Ovary (tissue), 10 donors: ENCODE data around the gene UBL5. TPM values are rescaled to one million over a fixed set of nuclear protein-coding genes. Genes with fewer than 3 reads are reported as not detected.
"Not testable (repeated sequence)": the region's sequence is repeated elsewhere in the genome, so short reads cannot be mapped to it uniquely, and the experiment has no call there.

Experiments used
- DNase-seq, 5 donors: peaks; one replicate each; pipeline ENCODE4 v3.0.0-alpha.2; 2019 to 2020
- H3K27ac ChIP-seq, 2 donors: fragments of 200-600 bp; one replicate each; pipeline versions ENCODE4 v1.5.1 to v1.8.0; 2019 to 2022
- H3K27me3 ChIP-seq: fragments of 200-600 bp; one replicate; pipeline ENCODE4 v1.8.0; 2022
- H3K36me3 ChIP-seq: fragments of 200-600 bp; sonication (generic); one replicate; pipeline ENCODE4 v1.5.1; 2019
- H3K4me1 ChIP-seq: one replicate; pipeline ENCODE4 v1.8.1; 2013; ENCODE audit warnings: mild to moderate bottlenecking, moderate library complexity; ENCODE audit not compliant: insufficient read depth
- H3K4me3 ChIP-seq: fragments of 200-600 bp; sonication (generic); one replicate; pipeline ENCODE4 v1.5.1; 2017
- H3K9me3 ChIP-seq, 2 donors: fragments of 200-600 bp in 1 of 2; sonication (generic) in 1 of 2; one replicate each; pipeline versions ENCODE4 v1.5.1 to v1.8.1; 2013 to 2019; ENCODE audit warnings: mild to moderate bottlenecking in 1 of 2, moderate library complexity in 1 of 2
- EP300 ChIP-seq: sonication (generic); formaldehyde crosslinking; IDR thresholded peaks from one replicate; pipeline ENCODE4 v1.6.1; 2017; ENCODE audit warnings: antibody characterized with exemption
- POLR2A ChIP-seq: fragments of 450-650 bp; IDR thresholded peaks from one replicate; pipeline ENCODE4 v1.6.1; 2017; ENCODE audit warnings: antibody characterized with exemption, mild to moderate bottlenecking, moderate library complexity
- WGBS, 3 donors: extraction: QIAGEN DNeasy Blood & Tissue Kit in 1 of 3; methylation state at CpG; one replicate each; pipeline versions ENCODE4 v1.1.5 to v1.1.7; 2013 to 2017; 5-methylcytosine and 5-hydroxymethylcytosine counted together
- intact Hi-C, 4 donors: fragments of 100-400 bp; cut with DNase I; formaldehyde crosslinking; loops; one replicate each; pipeline versions ENCODE4 v1.11.0 to v1.15.1; 2022 to 2023
- long read RNA-seq, 3 donors: library from polyadenylated mRNA in 2 of 3; unstranded in 2 of 3; transcript quantifications; one replicate each; pipeline ENCODE4 v2.0.0 and lab custom pipeline, GENCODE V29; 2021 to 2026
- polyA plus RNA-seq, 2 donors: library from polyadenylated mRNA; stranded (reverse); fragments of 200-250 nt in 1 of 2; fragments of 350-450 nt in 1 of 2; fragmentation: Illumina TruSeq in 1 of 2; extraction: RNeasy Lipid Tissue Mini Kit (QIAGEN cat#74804) in 1 of 2; gene quantifications; one replicate each; pipeline ENCODE4 v1.2.3, GENCODE V29; 2013 to 2014
- total RNA-seq, 7 donors: library from RNA; depleted of rRNA in 2 of 7; stranded (reverse); fragments of >200 nt in 2 of 7; fragmentation: NEBNext Ultra II Directional in 3 of 7; extraction: Animal tissue kit (Norgen Biotek cat#: 25700) in 3 of 7; gene quantifications; one replicate each; pipeline versions ENCODE4 v1.1.0 to v1.2.4, GENCODE V29; 2016 to 2023
- TF ChIP-seq, protein P1 (sequence below), 3 donors: fragments of 450-650 bp in 2 of 3; fragments of 200-600 bp in 1 of 3; IDR thresholded peaks; one replicate each; pipeline versions ENCODE4 v1.5.1 to v1.8.0; 2016 to 2022; ENCODE audit warnings: antibody characterized with exemption in 3 of 3, mild to moderate bottlenecking in 1 of 3
- donor health status: DM: no; HTN: no; CAD: no; lungs with moderate emphysema.
- donor health status: DM: no; HTN: no; CAD: no.
- donor health status: Bipolar disorder and iron deficiency.
- donor health status: DM: yes; HTN: yes; CAD: no.
- donor health status: DM: no; HTN: no; CAD: no.
- donor health status: DM: yes; HTN: yes; CAD: no.

UBL5 gene
- 100 to 1,000 TPM; 217 to 412 (median 255) TPM for total RNA-seq
- polyA plus RNA-seq = 100 to 1,000 TPM; 315 to 492 TPM
- long read RNA-seq, donor 1, transcript UBL5-202 (5 exons, 432 nt) = major isoform, 7 of 32 reads
- long read RNA-seq, donor 1, partial matches to known transcripts = 12 of 32 reads
- long read RNA-seq, donor 1, other reads (novel, unspliced or antisense) = 2 of 32 reads
- long read RNA-seq, donor 2, transcript UBL5-201 (5 exons, 513 nt) = minor isoform, 24 of 304 reads
- long read RNA-seq, donor 2, transcript UBL5-202 (5 exons, 432 nt) = major isoform, 220 of 304 reads
- long read RNA-seq, donor 2, partial matches to known transcripts = 32 of 304 reads
- long read RNA-seq, donor 2, other reads (novel, unspliced or antisense) = 28 of 304 reads
- long read RNA-seq, donor 3, transcript UBL5-201 (5 exons, 513 nt) = minor isoform, 16 of 139 reads
- long read RNA-seq, donor 3, transcript UBL5-202 (5 exons, 432 nt) = major isoform, 96 of 139 reads
- long read RNA-seq, donor 3, partial matches to known transcripts = 18 of 139 reads
- long read RNA-seq, donor 3, other reads (novel, unspliced or antisense) = 6 of 139 reads

DNA sequence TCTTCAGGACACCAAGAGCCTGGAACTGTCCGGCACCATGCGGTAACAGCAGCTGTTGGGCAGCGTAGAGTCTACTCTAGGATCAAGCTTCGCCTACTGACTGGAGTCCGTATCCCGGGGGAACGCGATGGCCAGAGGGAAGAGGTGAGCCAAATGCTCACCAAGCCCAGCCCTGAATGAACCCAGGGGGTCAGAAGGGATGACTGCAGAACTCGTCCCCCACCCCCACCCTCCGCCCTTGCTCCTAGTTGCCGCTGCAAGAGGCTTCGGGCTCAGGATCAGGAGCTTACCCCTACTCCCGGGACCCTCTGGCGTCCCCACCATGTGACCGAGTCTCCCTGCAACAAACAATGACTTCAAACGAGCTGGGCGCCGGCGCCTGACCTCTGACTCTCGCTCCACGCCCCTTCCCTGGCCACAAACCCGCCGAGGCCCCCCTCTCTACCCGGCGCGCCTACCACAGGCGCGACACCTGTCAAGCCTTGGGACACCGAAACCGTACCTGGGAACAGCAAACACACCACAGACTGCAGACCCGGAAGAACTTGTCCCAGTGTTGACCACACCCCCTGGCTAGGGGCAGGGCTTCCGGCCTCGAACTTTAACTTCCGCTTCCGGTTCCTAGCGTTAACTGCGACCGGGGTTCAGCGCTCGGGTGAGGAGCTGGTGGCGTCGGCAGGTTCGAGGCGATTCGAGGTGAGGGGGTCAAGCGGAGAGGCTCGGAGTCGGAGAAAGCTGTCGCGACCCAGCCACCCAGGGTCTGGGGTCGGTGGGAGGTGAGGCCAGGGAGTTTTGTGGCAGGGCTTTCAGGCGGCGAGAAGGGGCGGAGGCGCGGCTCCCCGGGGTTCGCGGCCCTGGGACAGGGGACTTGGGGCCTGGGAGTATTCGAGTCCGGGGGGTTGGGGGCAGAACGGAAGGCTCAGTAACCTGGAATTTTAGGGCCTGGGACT lies at the start of gene UBL5:
Gene UBL5 (plus strand): TSS at position 630 of the 950 bp plus-strand sequence. CDS start 420 bp downstream, outside the sequence.
- no peaks in the 10 kb centered on the region for H3K27me3 ChIP-seq
- H3K9me3 ChIP-seq = no peaks in the 10 kb centered on the region
- no peaks in the 10 kb centered on the region for H3K36me3 ChIP-seq
- peak within 1 kb of the TSS; percentile 98 for H3K4me3 ChIP-seq
- WGBS, 3 donors = 0 to 1% (median 0%) methylated on average over 58 to 62 of the region's 62 CpGs
- peaks cover 11% of the 10 kb centered on the region for H3K4me1 ChIP-seq
- H3K27ac ChIP-seq = peak within 1 kb of the TSS; percentile 46
- intact Hi-C loops = no loop called here
- TF ChIP-seq EP300 (no peak), POLR2A (peak; percentile 89)
- TF ChIP-seq, protein P1, sequence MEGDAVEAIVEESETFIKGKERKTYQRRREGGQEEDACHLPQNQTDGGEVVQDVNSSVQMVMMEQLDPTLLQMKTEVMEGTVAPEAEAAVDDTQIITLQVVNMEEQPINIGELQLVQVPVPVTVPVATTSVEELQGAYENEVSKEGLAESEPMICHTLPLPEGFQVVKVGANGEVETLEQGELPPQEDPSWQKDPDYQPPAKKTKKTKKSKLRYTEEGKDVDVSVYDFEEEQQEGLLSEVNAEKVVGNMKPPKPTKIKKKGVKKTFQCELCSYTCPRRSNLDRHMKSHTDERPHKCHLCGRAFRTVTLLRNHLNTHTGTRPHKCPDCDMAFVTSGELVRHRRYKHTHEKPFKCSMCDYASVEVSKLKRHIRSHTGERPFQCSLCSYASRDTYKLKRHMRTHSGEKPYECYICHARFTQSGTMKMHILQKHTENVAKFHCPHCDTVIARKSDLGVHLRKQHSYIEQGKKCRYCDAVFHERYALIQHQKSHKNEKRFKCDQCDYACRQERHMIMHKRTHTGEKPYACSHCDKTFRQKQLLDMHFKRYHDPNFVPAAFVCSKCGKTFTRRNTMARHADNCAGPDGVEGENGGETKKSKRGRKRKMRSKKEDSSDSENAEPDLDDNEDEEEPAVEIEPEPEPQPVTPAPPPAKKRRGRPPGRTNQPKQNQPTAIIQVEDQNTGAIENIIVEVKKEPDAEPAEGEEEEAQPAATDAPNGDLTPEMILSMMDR (IDR thresholded peaks at IDR 0.05) = no peak
- DNase-seq = peak; percentile 83 to 88 (median 86)

DNA sequence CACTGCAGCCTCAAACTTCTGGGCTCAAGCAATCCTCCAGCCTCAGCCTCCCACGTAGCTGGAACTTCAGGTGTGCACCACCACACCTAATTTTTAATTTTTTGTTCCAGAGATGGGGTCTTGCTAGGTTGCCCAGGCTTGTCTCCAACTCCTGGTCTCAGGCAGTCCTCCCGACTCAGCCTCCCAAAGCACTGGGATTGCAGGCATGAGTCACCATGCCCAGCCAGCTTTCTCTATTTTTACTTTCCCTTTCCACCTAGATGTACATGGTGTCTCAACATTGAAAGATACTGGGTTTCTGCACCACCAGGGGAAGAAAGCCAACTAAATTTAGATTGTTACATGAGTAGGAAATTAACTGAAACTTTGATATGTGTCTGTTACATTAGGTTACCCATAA lies 45.4 kb upstream of the UBL5 start:
- DNase-seq = no peak
- H3K9me3 ChIP-seq = no peaks in the 10 kb centered on the region
- intact Hi-C loops = loop anchor here in 1 of 4 donors (10.0 kb wide), 1 partner anchor 158 kb away; the partner anchor contains the start of gene ZNF561
- 97% methylated on average over 2 of the region's 2 CpGs for WGBS, 3 donors
- peaks cover 7% of the 10 kb centered on the region for H3K4me1 ChIP-seq
- no peak overlapping the region for H3K27ac ChIP-seq
- H3K36me3 ChIP-seq = no peaks in the 10 kb centered on the region
- no peak for TF ChIP-seq POLR2A
- TF ChIP-seq, protein P1 (IDR thresholded peaks at IDR 0.05) = no peak
- TF ChIP-seq EP300 = no peak
- no peaks in the 10 kb centered on the region for H3K27me3 ChIP-seq
- no peak overlapping the region for H3K4me3 ChIP-seq

DNA sequence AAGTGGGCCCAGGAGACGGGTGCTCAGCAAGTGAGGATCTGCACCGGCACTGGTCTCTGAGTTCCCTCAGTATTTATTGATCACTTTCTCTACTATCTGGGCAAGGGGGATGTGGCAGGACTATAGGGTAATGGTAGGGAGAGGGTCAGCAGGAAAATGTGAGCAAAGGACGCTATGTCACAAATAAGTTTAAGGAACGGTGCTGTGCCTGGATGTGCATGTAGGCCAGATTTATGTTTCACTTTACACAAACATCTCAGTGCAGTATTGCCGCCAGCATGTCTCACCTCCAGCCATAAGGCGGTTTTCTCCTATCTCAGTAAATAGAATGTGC lies 43.6 kb upstream of the UBL5 start:
- not testable (repeated sequence) for DNase-seq, H3K27me3 ChIP-seq, H3K9me3 ChIP-seq, H3K4me1 ChIP-seq, H3K27ac ChIP-seq, H3K4me3 ChIP-seq, H3K36me3 ChIP-seq
- 62 to 76% (median 67%) methylated on average over 6 of the region's 6 CpGs for WGBS, 3 donors
- intact Hi-C loops = loop anchor here in 1 of 4 donors (10.0 kb wide), 1 partner anchor 159 kb away; the partner anchor contains the start of gene ZNF561

DNA sequence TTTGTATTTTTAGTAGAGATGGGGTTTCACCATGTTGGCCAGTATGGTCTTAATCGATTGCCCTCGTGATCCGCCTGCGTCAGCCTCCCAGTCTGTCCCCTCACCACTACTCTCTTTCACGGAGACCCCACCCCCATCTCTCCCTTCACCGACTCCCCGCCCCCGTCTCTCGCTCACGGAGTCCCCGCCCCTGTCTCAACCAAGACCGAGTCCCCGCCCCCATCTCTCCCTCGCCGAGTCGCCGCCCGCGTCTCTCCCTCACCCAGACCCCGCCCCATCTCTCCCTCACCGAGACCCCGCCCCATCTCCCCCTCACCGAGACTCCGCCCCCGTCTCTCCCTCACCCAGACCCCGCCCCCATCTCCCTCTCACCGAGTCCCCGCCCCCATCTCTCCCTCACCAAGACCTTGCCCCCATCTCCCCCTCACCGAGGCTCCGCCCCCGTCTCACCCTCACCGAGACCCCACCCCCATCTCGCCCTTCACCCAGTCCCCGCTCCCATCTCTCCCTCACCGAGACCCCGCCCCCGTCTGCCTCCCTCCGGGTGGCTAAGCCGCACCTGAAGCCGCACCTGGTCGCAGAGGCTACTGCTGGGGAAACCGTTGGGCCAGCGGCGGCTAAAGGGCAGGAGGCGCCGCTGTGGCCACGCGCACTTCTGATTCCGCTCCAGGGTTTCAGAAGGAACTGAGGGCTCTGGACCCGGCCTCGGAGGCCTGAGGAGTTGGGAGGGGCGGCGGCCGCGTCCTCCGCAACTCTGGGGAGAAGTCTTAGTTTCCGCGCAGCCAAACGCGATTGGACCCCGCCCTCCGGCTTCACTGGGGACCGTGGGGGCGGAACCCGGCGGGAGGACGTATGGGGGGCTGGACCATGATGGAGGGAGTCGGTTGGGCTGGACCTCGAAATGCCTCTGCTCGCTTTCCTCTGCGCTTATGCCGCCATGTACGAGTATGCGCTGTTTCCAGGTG lies 42.1 kb upstream of the UBL5 start:
- H3K9me3 ChIP-seq = no peaks in the 10 kb centered on the region
- H3K27ac ChIP-seq = peak overlapping the region; percentile 77 to 98
- peak overlapping the region; percentile 81 for H3K4me3 ChIP-seq
- H3K27me3 ChIP-seq = no peaks in the 10 kb centered on the region
- H3K4me1 ChIP-seq = peaks cover 7% of the 10 kb centered on the region
- H3K36me3 ChIP-seq = no peaks in the 10 kb centered on the region
- WGBS, 3 donors = 1 to 2% (median 1%) methylated on average over 40 to 74 of the region's 74 CpGs
- peak; percentile 95 for TF ChIP-seq POLR2A
- no peak for TF ChIP-seq EP300
- peak; percentile 97 to 99 (median 99) for DNase-seq
- intact Hi-C loops = loop anchor here in 3 of 4 donors (5.0 to 10.0 kb wide), 3 partner anchors 161 to 463 kb away; partner anchors contain the start of genes ZNF561 (in 2 of the 3) and ZNF559 (in 1 of the 3)
